K562 (cell line): ENCODE measurements around the gene SH3BP4. TPM values are rescaled to one million over a fixed set of nuclear protein-coding genes. Genes with fewer than 3 reads are reported as not detected.

Experiments
- ATAC-seq: fragments of 200-7000 bp; cut with Tn5 transposase; 3 replicates; pipeline ENCODE4 v1.9.1; 2020; ENCODE audit warnings: moderate library complexity
- BruUV-seq: library from RNA; stranded (reverse); fragments of 400-500 nt; replicated peaks from 2 replicates; lab custom pipeline; 2021; lab: Mats Ljungman, UMichigan
- CTCF ChIA-PET: fragments of 300-600 bp; formaldehyde crosslinking; extraction: SDS; loops from one replicate; lab custom pipeline; 2021; ENCODE audit warnings: low intra/inter-chr PET ratio; lab: Yijun Ruan, JAX
- POLR2A ChIA-PET: fragments of 300-600, 350-650 bp; sonication (Branson Sonifier 250); formaldehyde crosslinking; extraction: SDS; loops from one replicate; lab custom pipeline; 2021; ENCODE audit warnings: antibody characterized with exemption, inconsistent platforms; lab: Yijun Ruan, JAX
- DNase-seq, 4 experiments: peaks; one replicate each; pipeline versions ENCODE4 v3.0.0 to v3.0.0-alpha.2; 2011 to 2018; ENCODE audit warnings: low spot score in 3 of 4, mixed read lengths in 3 of 4; ENCODE audit errors: extremely low read depth in 1 of 4
- FAIRE-seq: peaks from 2 replicates; lab custom pipeline; 2011; peaks lifted over from hg19 to GRCh38; lab: Jason Lieb, UNC
- H2AFZ ChIP-seq: 2 replicates; pipeline ENCODE4 v1.6.0; 2011; ENCODE audit warnings: low read depth, low read length, control low read depth, inconsistent platforms
- H3K27ac ChIP-seq: fragments of 200-600 bp; 3 replicates; pipeline ENCODE4 v1.8.0; 2011; ENCODE audit warnings: low read depth, mild to moderate bottlenecking, control low read depth, inconsistent platforms, low read length, moderate library complexity, mixed read lengths; ENCODE audit errors: extremely low read depth
- H3K27me3 ChIP-seq, 2 experiments: fragments of 300-600 bp in 1 of 2; 2 replicates in 1 of 2; 3 replicates in 1 of 2; pipeline versions ENCODE4 v1.6.0 to v1.8.0; 2011; ENCODE audit warnings: inconsistent platforms in 2 of 2, low read length in 2 of 2, mild to moderate bottlenecking in 1 of 2, mixed read lengths in 1 of 2, moderate library complexity in 1 of 2; ENCODE audit not compliant: control insufficient read depth in 2 of 2, insufficient read depth in 2 of 2
- H3K36me3 ChIP-seq: fragments of 300-600 bp; 3 replicates; pipeline ENCODE4 v1.8.0; 2011; ENCODE audit warnings: mild to moderate bottlenecking, low read length, inconsistent platforms; ENCODE audit not compliant: control insufficient read depth, insufficient read depth
- H3K4me1 ChIP-seq, 2 experiments: fragments of 200-600 bp in 1 of 2; replicated peaks in 1 of 2; 2 replicates in 1 of 2; 3 replicates in 1 of 2; pipeline versions ENCODE4 v1.5.1 to v1.8.0; 2011; ENCODE audit warnings: inconsistent platforms in 2 of 2, low read length in 2 of 2, mild to moderate bottlenecking in 1 of 2, mixed read lengths in 1 of 2, moderate library complexity in 1 of 2; ENCODE audit not compliant: control insufficient read depth in 2 of 2, insufficient read depth in 2 of 2
- H3K4me2 ChIP-seq: 2 replicates; pipeline ENCODE4 v1.6.1; 2011; ENCODE audit warnings: low read length, control low read depth, inconsistent platforms, mixed read lengths; ENCODE audit not compliant: insufficient read depth
- H3K4me3 ChIP-seq: fragments of 200-600 bp; sonication (generic), shearing (Covaris generic); 2 replicates; pipeline ENCODE4 v1.5.1; 2016; ENCODE audit warnings: control low read depth, inconsistent platforms
- H3K79me2 ChIP-seq: fragments of 200-600 bp; 3 replicates; pipeline ENCODE4 v1.8.0; 2011; ENCODE audit warnings: low read length, inconsistent platforms; ENCODE audit not compliant: control insufficient read depth, insufficient read depth
- H3K9ac ChIP-seq, 2 experiments: 2 replicates each; pipeline versions ENCODE4 v1.6.0 to v1.6.1; 2011; ENCODE audit warnings: low read depth in 2 of 2, low read length in 2 of 2, control low read depth in 1 of 2, inconsistent platforms in 1 of 2, mild to moderate bottlenecking in 1 of 2, mixed read lengths in 1 of 2; ENCODE audit not compliant: insufficient read depth in 1 of 2
- H3K9me1 ChIP-seq: one replicate; pipeline ENCODE4 v1.6.0; 2011; ENCODE audit warnings: inconsistent platforms, mild to moderate bottlenecking, low read length, moderate library complexity; ENCODE audit not compliant: control insufficient read depth, insufficient read depth
- H3K9me3 ChIP-seq: replicated peaks from 2 replicates; pipeline ENCODE4 v1.5.1; 2011; ENCODE audit warnings: low read depth, low read length, inconsistent platforms; ENCODE audit not compliant: control insufficient read depth, insufficient read depth
- H4K20me1 ChIP-seq: replicated peaks from 2 replicates; pipeline ENCODE4 v1.6.1; 2011; ENCODE audit warnings: low read length, inconsistent platforms, mixed read lengths; ENCODE audit not compliant: control insufficient read depth, insufficient read depth
- BDP1 ChIP-seq: IDR thresholded peaks from 3 replicates; pipeline ENCODE4 v1.6.1; 2011; ENCODE audit not compliant: insufficient read length, insufficient read depth
- CREB5 ChIP-seq: fragments of 250-450 bp; sonication (Bioruptor Pico); IDR thresholded peaks from 2 replicates; pipeline ENCODE4 v1.5.0; 2020; ENCODE audit warnings: mild to moderate bottlenecking
- ETV1 ChIP-seq: fragments of 450-650 bp; conservative IDR thresholded peaks from 2 replicates; pipeline ENCODE4 v1.6.1; 2016; ENCODE audit warnings: missing genetic modification characterization, control low read depth, low read depth, missing compliant biosample characterization
- FOXK2 ChIP-seq, 2 experiments: fragments of 450-650 bp; IDR thresholded peaks in 1 of 2; conservative IDR thresholded peaks in 1 of 2; 2 replicates each; pipeline ENCODE4 v1.6.1; 2016; ENCODE audit warnings: low read depth in 2 of 2, mild to moderate bottlenecking in 1 of 2
- KAT7 ChIP-seq: sonication (generic); formaldehyde crosslinking; IDR thresholded peaks from 2 replicates; pipeline ENCODE4 v1.8.0; 2022; ENCODE audit warnings: missing genetic modification reagents, mild to moderate bottlenecking, borderline replicate concordance
- KLF6 ChIP-seq: fragments of 250-450 bp; sonication (Bioruptor Pico); IDR thresholded peaks from 2 replicates; pipeline ENCODE4 v1.4.0; 2020; ENCODE audit warnings: mild to moderate bottlenecking, moderate library complexity, borderline replicate concordance
- OTX1 ChIP-seq: fragments of 450-650 bp; formaldehyde crosslinking; IDR thresholded peaks from 2 replicates; pipeline ENCODE4 v1.4.0; 2022; ENCODE audit warnings: mild to moderate bottlenecking
- PCBP2 ChIP-seq: fragments of 200-400 bp; formaldehyde crosslinking; IDR thresholded peaks from 2 replicates; pipeline ENCODE4 v1.6.1; 2018; ENCODE audit warnings: low read length, low read depth, mild to moderate bottlenecking, moderate library complexity; ENCODE audit not compliant: poor library complexity, severe bottlenecking
- SMARCA5 ChIP-seq: fragments of 450-650 bp; IDR thresholded peaks from 2 replicates; pipeline ENCODE4 v1.6.1; 2016
- SMC3 ChIP-seq: conservative IDR thresholded peaks from 2 replicates; pipeline ENCODE4 v1.6.1; 2011; ENCODE audit warnings: low read depth, low read length, improper control_type of control experiment; ENCODE audit not compliant: insufficient read depth
- TSC22D4 ChIP-seq: fragments of 450-650 bp; IDR thresholded peaks from 2 replicates; pipeline ENCODE4 v1.6.1; 2016; ENCODE audit warnings: missing genetic modification characterization, missing biosample characterization, control low read depth
- ZNF146 ChIP-seq: IDR thresholded peaks from one replicate; pipeline ENCODE4 v1.6.1; 2018; ENCODE audit warnings: missing compliant biosample characterization; ENCODE audit not compliant: unreplicated experiment
- ZNF324 ChIP-seq: fragments of 250-450 bp; sonication (Bioruptor Pico); IDR thresholded peaks from 2 replicates; pipeline ENCODE4 v1.4.0; 2020; ENCODE audit warnings: mild to moderate bottlenecking
- ZNF586 ChIP-seq: fragments of 450-650 bp; formaldehyde crosslinking; conservative IDR thresholded peaks from 2 replicates; pipeline ENCODE4 v1.4.0; 2020; ENCODE audit warnings: mild to moderate bottlenecking, moderate library complexity
- whole genome bisulfite sequencing: fragments of 100-300 bp; shearing (Covaris generic); methylation state at CpG from one replicate; pipeline ENCODE4 v1.1.6; 2016; ENCODE audit warnings: low coverage, mixed read lengths; ENCODE audit not compliant: insufficient coverage; ENCODE audit errors: missing lambda C conversion rate; 5-methylcytosine and 5-hydroxymethylcytosine counted together
- in situ Hi-C: fragments of 300-500 bp; cut with MboI; formaldehyde crosslinking; loops from 4 replicates; pipeline ENCODE4 v1.15.0; 2018; ENCODE audit warnings: inconsistent platforms, mixed read lengths
- intact Hi-C: fragments of 100-400 bp; cut with micrococcal nuclease; formaldehyde crosslinking; loops from 2 replicates; pipeline ENCODE4 v1.14.2; 2022
- polyA plus RNA-seq, 8 experiments: library from polyadenylated mRNA; depleted of rRNA in 4 of 8; stranded (reverse) in 5 of 8; unstranded in 3 of 8; fragments of >200 nt; fragmentation: Nextera tagmentation in 2 of 8; fragmentation: Illumina TruSeq in 1 of 8; extraction: Ambion mirVana in 2 of 8; extraction: Trizol in 1 of 8; gene quantifications; 2 replicates each; pipeline versions ENCODE4 v1.2.1 to v1.2.3, GENCODE V29; 2011 to 2014; ENCODE audit warnings: inconsistent platforms in 1 of 8, missing spikeins in 1 of 8
- total RNA-seq, 7 experiments: library from RNA; depleted of rRNA in 6 of 7; stranded (reverse); fragments of >200 nt in 6 of 7; fragmentation: Illumina TruSeq in 2 of 7; extraction: Trizol in 2 of 7; gene quantifications; 2 replicates each; pipeline versions ENCODE4 v1.2.1 to v1.2.3, GENCODE V29; 2011 to 2021; ENCODE audit warnings: low replicate concordance in 1 of 7
- TF ChIP-seq, protein P1 (sequence below): sonication (generic); formaldehyde crosslinking; IDR thresholded peaks from 2 replicates; pipeline ENCODE4 v1.8.1; 2022; ENCODE audit warnings: missing genetic modification reagents
- TF ChIP-seq, protein P2 (sequence below): fragments of 200-800 bp; sonication (Bioruptor generic); IDR thresholded peaks from 2 replicates; pipeline ENCODE4 v1.6.1; 2017; ENCODE audit warnings: missing genetic modification characterization, missing compliant biosample characterization

The SH3BP4 gene
- total and polyA plus RNA-seq, 9 of the 15 experiments (the other 6 are each of a cell fraction or from before 2014, with no cell fraction given) = 0.03 to 0.28 (median 0.27) TPM; not detected in 6

- TF ChIP-seq, protein P1, sequence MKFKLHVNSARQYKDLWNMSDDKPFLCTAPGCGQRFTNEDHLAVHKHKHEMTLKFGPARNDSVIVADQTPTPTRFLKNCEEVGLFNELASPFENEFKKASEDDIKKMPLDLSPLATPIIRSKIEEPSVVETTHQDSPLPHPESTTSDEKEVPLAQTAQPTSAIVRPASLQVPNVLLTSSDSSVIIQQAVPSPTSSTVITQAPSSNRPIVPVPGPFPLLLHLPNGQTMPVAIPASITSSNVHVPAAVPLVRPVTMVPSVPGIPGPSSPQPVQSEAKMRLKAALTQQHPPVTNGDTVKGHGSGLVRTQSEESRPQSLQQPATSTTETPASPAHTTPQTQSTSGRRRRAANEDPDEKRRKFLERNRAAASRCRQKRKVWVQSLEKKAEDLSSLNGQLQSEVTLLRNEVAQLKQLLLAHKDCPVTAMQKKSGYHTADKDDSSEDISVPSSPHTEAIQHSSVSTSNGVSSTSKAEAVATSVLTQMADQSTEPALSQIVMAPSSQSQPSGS (CRISPR knock-in tag) = no peak
- TF ChIP-seq BDP1 (no peak), TSC22D4 (tag) (no peak), PCBP2 (no peak), KAT7 (CRISPR knock-in tag) (no peak)
These were observed 41.6 kb upstream of the SH3BP4 start (continued) for GRCh38 chr2:234910186-234910679.

DNA sequence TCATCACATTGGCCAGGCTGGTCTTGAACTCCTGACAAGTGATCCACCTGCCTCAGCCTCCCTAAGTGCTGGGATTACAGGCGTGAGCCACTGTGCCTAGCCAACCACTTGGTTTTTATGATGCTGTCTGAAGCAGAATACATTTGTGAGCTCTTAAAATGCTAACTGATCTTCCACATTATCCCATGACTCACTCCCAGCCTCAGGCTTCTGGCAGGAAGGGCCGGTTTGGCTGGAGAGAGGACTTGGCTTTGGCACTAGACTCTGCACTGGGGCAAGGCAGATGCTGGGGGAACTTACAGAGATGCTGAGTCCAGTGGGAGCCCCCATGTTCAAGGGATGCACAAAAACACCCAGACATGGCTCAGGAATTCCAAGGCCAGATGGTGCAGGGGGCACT is 40.5 kb upstream of the SH3BP4 start:
- no peaks in the 10 kb centered on the region for H3K79me2 ChIP-seq
- no peaks in the 10 kb centered on the region for H4K20me1 ChIP-seq
- in situ Hi-C loops = no loop called here
- DNase-seq (no peak), ATAC-seq (no peak), FAIRE-seq (no peak)
- H3K4me2 ChIP-seq = no peak overlapping the region
- intact Hi-C loops = no loop called here
- no peak overlapping the region for H3K27ac ChIP-seq
- no TSS peak for BruUV-seq
- no peaks in the 10 kb centered on the region for H3K36me3 ChIP-seq
- no peak overlapping the region for H3K9ac ChIP-seq
- 0% methylated on average over 2 of the region's 2 CpGs for WGBS
- H3K4me1 ChIP-seq = no peaks in the 10 kb centered on the region
- H3K27me3 ChIP-seq = peaks cover 0 to 6% of the 10 kb centered on the region in 2 experiments; a peak in 3 of 5 replicates
- H3K9me3 ChIP-seq = no peaks in the 10 kb centered on the region
- TF ChIP-seq, protein P2, sequence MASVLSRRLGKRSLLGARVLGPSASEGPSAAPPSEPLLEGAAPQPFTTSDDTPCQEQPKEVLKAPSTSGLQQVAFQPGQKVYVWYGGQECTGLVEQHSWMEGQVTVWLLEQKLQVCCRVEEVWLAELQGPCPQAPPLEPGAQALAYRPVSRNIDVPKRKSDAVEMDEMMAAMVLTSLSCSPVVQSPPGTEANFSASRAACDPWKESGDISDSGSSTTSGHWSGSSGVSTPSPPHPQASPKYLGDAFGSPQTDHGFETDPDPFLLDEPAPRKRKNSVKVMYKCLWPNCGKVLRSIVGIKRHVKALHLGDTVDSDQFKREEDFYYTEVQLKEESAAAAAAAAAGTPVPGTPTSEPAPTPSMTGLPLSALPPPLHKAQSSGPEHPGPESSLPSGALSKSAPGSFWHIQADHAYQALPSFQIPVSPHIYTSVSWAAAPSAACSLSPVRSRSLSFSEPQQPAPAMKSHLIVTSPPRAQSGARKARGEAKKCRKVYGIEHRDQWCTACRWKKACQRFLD (CRISPR knock-in tag) = no peak
- TF ChIP-seq SMC3 = no peak
- no peak for TF ChIP-seq FOXK2 (conservative IDR thresholded peaks at IDR 0.05 in 1 of 2, IDR thresholded peaks at IDR 0.05 in 1 of 2; ENCODE audit: low read depth in 2 of 2)
- TF ChIP-seq CREB5 (CRISPR knock-in tag) = no peak
- TF ChIP-seq ZNF586 (CRISPR knock-in tag) = no peak
- TF ChIP-seq SMARCA5 = no peak
- TF ChIP-seq ZNF146 = no peak
- no peak for TF ChIP-seq OTX1 (CRISPR knock-in tag)
- no peak for TF ChIP-seq ETV1 (tag)
- no peak for TF ChIP-seq KLF6 (CRISPR knock-in tag)
- TF ChIP-seq ZNF324 (CRISPR knock-in tag) = no peak
- H2AFZ ChIP-seq = no peak overlapping the region
- ChIA-PET CTCF (no interaction called here), POLR2A (no interaction called here)
- no peak overlapping the region for H3K4me3 ChIP-seq
- no peaks in the 10 kb centered on the region for H3K9me1 ChIP-seq
